Fibroblast of the aortic adventitia (primary cell): Measurements from ENCODE around the gene TSPAN16. TPM values are rescaled to one million over a fixed set of nuclear protein-coding genes. Genes with fewer than 3 reads are reported as not detected.

ENCODE experiments used
- DNase-seq: peaks from one replicate; pipeline ENCODE4 v3.0.0-alpha.2; 2010; ENCODE audit warnings: low read depth
- H3K4me3 ChIP-seq: 2 replicates; pipeline ENCODE4 v1.5.1; 2011; ENCODE audit warnings: low read depth, mild to moderate bottlenecking, control low read depth, low read length, moderate library complexity
- total RNA-seq: library from RNA; depleted of rRNA; stranded (reverse); fragments of >200 nt; gene quantifications from 2 replicates; pipeline ENCODE4 v1.2.3, GENCODE V29; 2012; ENCODE audit warnings: low replicate concordance
- TF ChIP-seq, protein P1 (sequence below): IDR thresholded peaks from 2 replicates; pipeline ENCODE4 v1.5.1; 2011; ENCODE audit warnings: mild to moderate bottlenecking, low read length, control low read depth, inconsistent platforms; ENCODE audit not compliant: insufficient read depth

Gene TSPAN16, protein sequence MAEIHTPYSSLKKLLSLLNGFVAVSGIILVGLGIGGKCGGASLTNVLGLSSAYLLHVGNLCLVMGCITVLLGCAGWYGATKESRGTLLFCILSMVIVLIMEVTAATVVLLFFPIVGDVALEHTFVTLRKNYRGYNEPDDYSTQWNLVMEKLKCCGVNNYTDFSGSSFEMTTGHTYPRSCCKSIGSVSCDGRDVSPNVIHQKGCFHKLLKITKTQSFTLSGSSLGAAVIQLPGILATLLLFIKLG
- not detected in 2 replicates for total RNA-seq

DNA sequence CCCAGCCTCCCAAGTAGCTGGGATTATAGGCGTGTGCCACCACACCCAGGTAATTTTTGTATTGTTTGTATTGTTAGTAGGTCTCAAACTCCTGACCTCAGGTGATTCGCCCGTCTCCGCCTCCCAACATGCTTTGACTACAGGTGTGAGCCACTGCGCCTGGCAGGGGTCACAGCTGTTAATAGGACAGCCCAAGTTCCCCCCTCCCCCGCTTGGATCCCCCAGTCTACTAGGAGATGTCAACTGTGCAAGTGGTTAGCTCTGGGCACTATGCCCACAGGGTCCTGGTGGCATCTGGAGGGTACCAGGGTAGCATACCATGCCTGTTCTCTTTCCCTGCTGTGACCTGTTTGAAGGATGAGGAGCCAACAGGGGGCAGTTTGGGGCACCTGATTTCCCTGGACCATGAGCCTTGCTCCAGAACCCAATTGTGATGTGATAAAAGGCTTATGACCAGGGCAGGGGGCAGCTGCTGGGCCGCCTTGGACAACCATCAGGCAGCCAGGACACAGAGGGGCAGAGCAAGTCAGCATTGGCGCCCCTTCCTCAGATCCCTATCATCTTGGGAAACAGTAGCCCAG lies at the start of gene TSPAN16:
TSPAN16 (plus strand) TSS at position 496 of the 581 bp plus-strand sequence. CDS start 138 bp downstream, outside the sequence.
- no peak for DNase-seq
- TF ChIP-seq, protein P1, sequence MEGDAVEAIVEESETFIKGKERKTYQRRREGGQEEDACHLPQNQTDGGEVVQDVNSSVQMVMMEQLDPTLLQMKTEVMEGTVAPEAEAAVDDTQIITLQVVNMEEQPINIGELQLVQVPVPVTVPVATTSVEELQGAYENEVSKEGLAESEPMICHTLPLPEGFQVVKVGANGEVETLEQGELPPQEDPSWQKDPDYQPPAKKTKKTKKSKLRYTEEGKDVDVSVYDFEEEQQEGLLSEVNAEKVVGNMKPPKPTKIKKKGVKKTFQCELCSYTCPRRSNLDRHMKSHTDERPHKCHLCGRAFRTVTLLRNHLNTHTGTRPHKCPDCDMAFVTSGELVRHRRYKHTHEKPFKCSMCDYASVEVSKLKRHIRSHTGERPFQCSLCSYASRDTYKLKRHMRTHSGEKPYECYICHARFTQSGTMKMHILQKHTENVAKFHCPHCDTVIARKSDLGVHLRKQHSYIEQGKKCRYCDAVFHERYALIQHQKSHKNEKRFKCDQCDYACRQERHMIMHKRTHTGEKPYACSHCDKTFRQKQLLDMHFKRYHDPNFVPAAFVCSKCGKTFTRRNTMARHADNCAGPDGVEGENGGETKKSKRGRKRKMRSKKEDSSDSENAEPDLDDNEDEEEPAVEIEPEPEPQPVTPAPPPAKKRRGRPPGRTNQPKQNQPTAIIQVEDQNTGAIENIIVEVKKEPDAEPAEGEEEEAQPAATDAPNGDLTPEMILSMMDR, result no peak
- H3K4me3 ChIP-seq, result no peak within 1 kb of the TSS

DNA sequence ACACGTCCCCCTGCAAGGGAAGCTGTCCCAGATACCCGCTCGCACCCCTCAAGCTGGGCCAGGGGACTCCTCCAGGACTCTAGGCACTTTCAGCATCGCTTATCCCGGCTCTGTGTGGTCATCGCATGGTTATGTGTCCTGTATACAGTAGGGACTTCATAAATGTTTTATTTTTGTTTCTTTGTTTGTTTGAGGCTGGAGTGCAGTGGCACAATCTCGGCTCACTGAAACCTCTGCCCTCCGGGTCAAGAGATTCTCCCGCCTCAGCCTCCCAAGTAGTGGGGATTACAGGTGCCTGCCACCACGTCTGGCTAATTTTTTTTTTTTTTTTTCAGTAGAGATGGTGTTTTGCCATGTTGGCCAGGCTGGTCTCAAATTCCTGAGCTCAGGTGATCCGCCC lies 49.0 kb upstream of the TSPAN16 start:
- TF ChIP-seq, protein P1, result no peak
- H3K4me3 ChIP-seq, result no peak overlapping the region
- DNase-seq, result no peak

DNA sequence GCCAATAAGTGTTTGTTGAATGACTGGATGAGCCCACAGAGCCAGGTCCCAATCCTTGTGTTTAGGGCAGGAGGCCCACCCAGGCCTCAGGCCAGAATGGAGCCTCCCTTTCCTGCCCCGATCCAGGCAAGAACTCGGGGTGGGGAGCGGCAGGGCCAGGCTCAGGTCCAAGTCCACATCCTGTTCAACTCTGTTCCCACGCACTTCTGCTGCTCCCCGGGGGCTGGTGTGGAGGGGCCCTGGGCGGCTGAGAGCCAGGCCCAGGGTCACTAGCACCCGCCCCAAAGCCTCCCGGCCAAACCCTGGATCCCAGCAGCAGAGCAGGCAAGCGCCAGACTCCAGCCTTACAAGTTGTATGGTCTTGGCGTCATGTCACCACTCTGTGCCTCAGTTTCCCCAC lies 48.6 kb upstream of the TSPAN16 start:
- peak; percentile 62 for DNase-seq
- H3K4me3 ChIP-seq, result no peak overlapping the region
- TF ChIP-seq, protein P1, result no peak

DNA sequence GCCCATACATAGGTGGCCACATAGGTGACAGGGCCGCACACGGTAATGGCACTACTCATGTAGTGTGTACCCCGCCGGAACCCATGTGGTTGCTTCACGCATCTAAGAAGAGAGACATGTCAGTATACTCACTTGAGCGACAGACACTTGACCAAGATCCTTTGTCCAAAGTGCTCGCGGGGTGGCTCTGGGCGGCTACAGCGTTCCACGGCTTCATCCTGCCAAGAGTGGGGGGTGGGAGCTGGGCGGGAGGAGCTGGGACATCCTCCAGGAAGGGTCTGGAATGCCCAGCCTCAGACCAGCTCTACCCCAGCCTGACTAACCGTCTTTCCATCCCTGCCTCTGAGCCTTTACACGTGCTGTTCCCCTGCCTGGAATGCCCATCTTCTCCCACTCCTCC lies 48.0 kb upstream of the TSPAN16 start:
- TF ChIP-seq, protein P1, result no peak
- DNase-seq, result no peak
- H3K4me3 ChIP-seq, result no peak overlapping the region

DNA sequence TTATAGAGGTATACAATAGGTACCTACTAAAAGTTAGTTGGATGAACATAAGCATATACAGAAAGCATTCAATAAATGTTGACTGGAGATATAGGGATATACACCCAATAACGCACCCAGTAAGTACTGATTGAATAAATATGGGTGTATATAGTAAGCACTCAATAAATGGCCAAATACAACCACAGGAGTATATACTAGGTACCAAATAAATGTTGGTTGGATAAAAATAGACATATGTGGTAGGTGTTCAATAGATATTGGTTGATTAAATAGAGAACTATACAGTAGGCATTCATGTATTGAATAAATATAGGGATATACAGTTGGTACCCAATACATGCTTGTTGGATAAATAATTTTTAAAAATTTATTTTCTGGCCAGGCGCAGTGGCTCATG lies 47.1 kb upstream of the TSPAN16 start:
- no peak overlapping the region for H3K4me3 ChIP-seq
- TF ChIP-seq, protein P1, result no peak
- DNase-seq, result no peak

DNA sequence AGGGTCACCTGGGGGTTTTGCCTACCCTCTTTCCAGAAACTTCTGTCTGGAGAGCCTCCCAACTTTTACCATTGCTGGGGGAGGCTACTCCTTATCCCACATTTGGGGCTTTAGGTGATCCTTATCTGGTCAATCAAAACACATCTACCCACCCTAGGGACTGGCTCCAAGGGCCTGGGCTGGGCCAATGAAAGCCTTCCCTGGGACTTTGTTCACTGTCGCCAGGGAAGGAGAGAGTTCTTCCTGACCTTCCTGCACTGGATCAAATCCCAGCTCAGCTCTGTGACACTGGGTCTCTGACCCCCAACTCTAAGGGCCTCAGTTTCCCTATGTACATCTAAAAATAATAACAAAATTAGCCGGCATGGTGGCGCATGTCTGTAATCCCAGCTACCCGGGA lies 44.7 kb upstream of the TSPAN16 start:
- DNase-seq, result no peak
- TF ChIP-seq, protein P1, result no peak
- no peak overlapping the region for H3K4me3 ChIP-seq
